ENCODE data around the gene MELTF. TPM values are rescaled to one million over a fixed set of nuclear protein-coding genes. Genes with fewer than 3 reads are reported as not detected.

Gene MELTF
- total and polyA plus RNA-seq, 9 of the 15 experiments (the other 6 are each of a cell fraction or from before 2014, with no cell fraction given), result 0.35 to 10.5 (median 4.5) TPM

DNA sequence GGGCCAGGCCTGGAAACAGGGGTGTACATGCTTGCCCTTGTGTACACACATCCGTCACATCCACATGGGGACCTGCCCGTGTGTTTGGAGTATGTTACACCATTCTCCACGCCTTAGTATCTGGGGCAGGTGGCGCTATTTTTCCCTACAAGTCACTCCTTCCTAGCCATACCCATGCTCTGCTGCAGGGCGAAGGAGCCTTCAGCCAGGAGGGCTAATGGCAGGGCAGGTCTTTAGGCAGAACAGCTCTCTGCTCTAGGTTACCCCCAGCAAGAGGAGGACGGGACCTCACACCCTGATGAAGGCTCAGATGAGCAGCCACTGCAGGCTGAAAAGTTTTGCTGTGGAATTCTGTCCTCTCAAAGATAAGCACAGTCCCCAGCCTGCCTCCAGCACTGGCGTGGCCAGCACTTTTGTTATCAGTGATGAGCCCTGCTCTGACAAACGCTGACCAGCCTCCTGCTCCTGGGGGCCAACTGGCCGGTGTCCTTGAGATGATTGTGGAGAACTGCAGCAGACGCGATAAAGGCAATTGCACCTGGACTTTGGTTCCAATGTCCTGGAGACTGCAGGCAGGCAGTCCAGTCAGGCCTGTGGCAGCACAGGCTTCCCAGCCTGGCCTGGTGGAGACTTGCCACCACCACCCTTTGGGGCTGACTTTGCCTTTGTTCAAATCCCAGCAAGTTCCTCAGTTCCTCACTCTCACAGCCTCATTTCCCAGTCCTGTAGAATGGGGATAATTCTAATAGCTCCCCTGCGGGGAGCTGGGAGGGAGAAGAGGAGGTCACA is 41.2 kb downstream of the MELTF start (continued):
- TF ChIP-seq, protein P1, sequence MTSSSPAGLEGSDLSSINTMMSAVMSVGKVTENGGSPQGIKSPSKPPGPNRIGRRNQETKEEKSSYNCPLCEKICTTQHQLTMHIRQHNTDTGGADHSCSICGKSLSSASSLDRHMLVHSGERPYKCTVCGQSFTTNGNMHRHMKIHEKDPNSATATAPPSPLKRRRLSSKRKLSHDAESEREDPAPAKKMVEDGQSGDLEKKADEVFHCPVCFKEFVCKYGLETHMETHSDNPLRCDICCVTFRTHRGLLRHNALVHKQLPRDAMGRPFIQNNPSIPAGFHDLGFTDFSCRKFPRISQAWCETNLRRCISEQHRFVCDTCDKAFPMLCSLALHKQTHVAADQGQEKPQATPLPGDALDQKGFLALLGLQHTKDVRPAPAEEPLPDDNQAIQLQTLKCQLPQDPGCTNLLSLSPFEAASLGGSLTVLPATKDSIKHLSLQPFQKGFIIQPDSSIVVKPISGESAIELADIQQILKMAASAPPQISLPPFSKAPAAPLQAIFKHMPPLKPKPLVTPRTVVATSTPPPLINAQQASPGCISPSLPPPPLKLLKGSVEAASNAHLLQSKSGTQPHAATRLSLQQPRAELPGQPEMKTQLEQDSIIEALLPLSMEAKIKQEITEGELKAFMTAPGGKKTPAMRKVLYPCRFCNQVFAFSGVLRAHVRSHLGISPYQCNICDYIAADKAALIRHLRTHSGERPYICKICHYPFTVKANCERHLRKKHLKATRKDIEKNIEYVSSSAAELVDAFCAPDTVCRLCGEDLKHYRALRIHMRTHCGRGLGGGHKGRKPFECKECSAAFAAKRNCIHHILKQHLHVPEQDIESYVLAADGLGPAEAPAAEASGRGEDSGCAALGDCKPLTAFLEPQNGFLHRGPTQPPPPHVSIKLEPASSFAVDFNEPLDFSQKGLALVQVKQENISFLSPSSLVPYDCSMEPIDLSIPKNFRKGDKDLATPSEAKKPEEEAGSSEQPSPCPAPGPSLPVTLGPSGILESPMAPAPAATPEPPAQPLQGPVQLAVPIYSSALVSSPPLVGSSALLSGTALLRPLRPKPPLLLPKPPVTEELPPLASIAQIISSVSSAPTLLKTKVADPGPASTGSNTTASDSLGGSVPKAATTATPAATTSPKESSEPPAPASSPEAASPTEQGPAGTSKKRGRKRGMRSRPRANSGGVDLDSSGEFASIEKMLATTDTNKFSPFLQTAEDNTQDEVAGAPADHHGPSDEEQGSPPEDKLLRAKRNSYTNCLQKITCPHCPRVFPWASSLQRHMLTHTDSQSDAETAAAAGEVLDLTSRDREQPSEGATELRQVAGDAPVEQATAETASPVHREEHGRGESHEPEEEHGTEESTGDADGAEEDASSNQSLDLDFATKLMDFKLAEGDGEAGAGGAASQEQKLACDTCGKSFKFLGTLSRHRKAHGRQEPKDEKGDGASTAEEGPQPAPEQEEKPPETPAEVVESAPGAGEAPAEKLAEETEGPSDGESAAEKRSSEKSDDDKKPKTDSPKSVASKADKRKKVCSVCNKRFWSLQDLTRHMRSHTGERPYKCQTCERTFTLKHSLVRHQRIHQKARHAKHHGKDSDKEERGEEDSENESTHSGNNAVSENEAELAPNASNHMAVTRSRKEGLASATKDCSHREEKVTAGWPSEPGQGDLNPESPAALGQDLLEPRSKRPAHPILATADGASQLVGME (CRISPR knock-in tag; IDR thresholded peaks at IDR 0.05), result no peak
- 0 out of 2 replicates have a peak, but pooled peaks have one; percentile 15 for TF ChIP-seq ZNF263 (CRISPR knock-in tag; IDR thresholded peaks at IDR 0.05; ENCODE audit: borderline replicate concordance)
- no peak for TF ChIP-seq KAT8 (IDR thresholded peaks at IDR 0.05; ENCODE audit: low read depth)
- TF ChIP-seq, protein P2, sequence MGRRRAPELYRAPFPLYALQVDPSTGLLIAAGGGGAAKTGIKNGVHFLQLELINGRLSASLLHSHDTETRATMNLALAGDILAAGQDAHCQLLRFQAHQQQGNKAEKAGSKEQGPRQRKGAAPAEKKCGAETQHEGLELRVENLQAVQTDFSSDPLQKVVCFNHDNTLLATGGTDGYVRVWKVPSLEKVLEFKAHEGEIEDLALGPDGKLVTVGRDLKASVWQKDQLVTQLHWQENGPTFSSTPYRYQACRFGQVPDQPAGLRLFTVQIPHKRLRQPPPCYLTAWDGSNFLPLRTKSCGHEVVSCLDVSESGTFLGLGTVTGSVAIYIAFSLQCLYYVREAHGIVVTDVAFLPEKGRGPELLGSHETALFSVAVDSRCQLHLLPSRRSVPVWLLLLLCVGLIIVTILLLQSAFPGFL (CRISPR knock-in tag; IDR thresholded peaks at IDR 0.05), result 0 out of 2 replicates have a peak, but pooled peaks have one; percentile 96
- TF ChIP-seq NFATC3 (IDR thresholded peaks at IDR 0.05), result no peak
- TF ChIP-seq, protein P3, sequence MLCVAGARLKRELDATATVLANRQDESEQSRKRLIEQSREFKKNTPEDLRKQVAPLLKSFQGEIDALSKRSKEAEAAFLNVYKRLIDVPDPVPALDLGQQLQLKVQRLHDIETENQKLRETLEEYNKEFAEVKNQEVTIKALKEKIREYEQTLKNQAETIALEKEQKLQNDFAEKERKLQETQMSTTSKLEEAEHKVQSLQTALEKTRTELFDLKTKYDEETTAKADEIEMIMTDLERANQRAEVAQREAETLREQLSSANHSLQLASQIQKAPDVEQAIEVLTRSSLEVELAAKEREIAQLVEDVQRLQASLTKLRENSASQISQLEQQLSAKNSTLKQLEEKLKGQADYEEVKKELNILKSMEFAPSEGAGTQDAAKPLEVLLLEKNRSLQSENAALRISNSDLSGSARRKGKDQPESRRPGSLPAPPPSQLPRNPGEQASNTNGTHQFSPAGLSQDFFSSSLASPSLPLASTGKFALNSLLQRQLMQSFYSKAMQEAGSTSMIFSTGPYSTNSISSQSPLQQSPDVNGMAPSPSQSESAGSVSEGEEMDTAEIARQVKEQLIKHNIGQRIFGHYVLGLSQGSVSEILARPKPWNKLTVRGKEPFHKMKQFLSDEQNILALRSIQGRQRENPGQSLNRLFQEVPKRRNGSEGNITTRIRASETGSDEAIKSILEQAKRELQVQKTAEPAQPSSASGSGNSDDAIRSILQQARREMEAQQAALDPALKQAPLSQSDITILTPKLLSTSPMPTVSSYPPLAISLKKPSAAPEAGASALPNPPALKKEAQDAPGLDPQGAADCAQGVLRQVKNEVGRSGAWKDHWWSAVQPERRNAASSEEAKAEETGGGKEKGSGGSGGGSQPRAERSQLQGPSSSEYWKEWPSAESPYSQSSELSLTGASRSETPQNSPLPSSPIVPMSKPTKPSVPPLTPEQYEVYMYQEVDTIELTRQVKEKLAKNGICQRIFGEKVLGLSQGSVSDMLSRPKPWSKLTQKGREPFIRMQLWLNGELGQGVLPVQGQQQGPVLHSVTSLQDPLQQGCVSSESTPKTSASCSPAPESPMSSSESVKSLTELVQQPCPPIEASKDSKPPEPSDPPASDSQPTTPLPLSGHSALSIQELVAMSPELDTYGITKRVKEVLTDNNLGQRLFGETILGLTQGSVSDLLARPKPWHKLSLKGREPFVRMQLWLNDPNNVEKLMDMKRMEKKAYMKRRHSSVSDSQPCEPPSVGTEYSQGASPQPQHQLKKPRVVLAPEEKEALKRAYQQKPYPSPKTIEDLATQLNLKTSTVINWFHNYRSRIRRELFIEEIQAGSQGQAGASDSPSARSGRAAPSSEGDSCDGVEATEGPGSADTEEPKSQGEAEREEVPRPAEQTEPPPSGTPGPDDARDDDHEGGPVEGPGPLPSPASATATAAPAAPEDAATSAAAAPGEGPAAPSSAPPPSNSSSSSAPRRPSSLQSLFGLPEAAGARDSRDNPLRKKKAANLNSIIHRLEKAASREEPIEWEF (CRISPR knock-in tag; IDR thresholded peaks at IDR 0.05), result 0 out of 2 replicates have a peak, but pooled peaks have one; percentile 59
- peak; percentile 80; the same call in 1 of the 2 replicates for TF ChIP-seq SMARCC2 (IDR thresholded peaks at IDR 0.05; ENCODE audit: low read depth)
- TF ChIP-seq ASH1L (IDR thresholded peaks at IDR 0.05; ENCODE audit: borderline replicate concordance, low read depth, partially characterized antibody), result no peak
- no peak for TF ChIP-seq NEUROD1 (IDR thresholded peaks at IDR 0.05; ENCODE audit: borderline replicate concordance, low read depth, low read length, partially characterized antibody)
- TF ChIP-seq THRAP3 (IDR thresholded peaks at IDR 0.05; ENCODE audit: borderline replicate concordance), result no peak
- no peak for TF ChIP-seq ZNF764 (CRISPR knock-in tag; IDR thresholded peaks at IDR 0.05; ENCODE audit: low read depth)
- TF ChIP-seq, protein P4, sequence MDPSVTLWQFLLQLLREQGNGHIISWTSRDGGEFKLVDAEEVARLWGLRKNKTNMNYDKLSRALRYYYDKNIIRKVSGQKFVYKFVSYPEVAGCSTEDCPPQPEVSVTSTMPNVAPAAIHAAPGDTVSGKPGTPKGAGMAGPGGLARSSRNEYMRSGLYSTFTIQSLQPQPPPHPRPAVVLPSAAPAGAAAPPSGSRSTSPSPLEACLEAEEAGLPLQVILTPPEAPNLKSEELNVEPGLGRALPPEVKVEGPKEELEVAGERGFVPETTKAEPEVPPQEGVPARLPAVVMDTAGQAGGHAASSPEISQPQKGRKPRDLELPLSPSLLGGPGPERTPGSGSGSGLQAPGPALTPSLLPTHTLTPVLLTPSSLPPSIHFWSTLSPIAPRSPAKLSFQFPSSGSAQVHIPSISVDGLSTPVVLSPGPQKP (CRISPR knock-in tag; IDR thresholded peaks at IDR 0.05), result no peak
- peak; percentile 56 for TF ChIP-seq SMAD1 (IDR thresholded peaks at IDR 0.05; ENCODE audit: low read depth, low read length, partially characterized antibody)

Measured in K562 (cell line).